AG09319 (cell line): ENCODE results near the gene IRF2BP2.

Experiments used
- DNase-seq: peaks from one replicate; pipeline ENCODE4 v3.0.0-alpha.2; 2010; ENCODE audit warnings: low read depth; ENCODE audit errors: extremely low read depth
- CTCF ChIP-seq: IDR thresholded peaks from 2 replicates; pipeline ENCODE4 v1.5.1; 2011; ENCODE audit warnings: low read depth, mild to moderate bottlenecking, inconsistent platforms, low read length, moderate library complexity

The IRF2BP2 gene

GRCh38 chr1:234591131-234591530 is 18.8 kb downstream of the IRF2BP2 start:
- TF ChIP-seq CTCF, result no peak
- DNase-seq, result no peak

DNA sequence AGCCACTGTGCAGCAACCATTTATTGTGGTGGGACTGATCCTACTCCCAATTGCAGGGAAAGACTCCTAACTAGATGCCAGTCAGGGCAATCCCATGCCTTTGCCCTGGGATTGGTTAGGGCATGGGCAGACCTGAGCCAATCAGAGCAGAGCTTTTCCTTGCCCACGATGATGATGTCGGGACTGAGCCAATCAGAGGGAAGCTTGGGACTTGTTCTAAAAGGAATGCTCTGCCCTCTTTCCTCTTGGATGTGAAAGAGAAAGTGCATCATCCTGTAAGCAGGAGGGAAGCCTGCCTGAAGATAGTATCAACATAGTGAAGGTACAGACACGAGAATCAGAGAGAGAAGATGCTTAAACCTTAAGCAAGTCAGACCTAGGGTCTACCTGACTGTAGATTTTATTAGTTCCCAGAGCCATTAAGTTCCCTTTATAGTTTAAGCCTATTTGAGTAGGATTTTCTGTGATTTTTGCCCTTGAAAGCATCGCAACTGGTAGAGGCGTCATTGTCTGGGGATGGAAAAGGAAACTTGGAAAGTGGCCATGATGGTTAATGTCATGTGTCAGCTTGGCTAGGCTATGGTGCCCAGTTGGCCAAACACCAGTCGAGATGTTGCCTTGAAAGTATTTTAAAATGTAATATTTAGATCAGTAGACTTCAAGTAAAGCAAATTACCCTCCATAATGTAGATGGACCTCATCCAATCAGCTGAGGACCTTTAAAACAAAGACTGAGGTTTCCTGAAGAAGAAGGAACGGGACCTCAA is 19.9 kb downstream of the IRF2BP2 start:
- no peak for TF ChIP-seq CTCF
- DNase-seq, result no peak

- DNase-seq, result no peak
- no peak for TF ChIP-seq CTCF
Observed at GRCh38 chr1:234589064-234589800, 20.7 kb downstream of the IRF2BP2 start.

DNA sequence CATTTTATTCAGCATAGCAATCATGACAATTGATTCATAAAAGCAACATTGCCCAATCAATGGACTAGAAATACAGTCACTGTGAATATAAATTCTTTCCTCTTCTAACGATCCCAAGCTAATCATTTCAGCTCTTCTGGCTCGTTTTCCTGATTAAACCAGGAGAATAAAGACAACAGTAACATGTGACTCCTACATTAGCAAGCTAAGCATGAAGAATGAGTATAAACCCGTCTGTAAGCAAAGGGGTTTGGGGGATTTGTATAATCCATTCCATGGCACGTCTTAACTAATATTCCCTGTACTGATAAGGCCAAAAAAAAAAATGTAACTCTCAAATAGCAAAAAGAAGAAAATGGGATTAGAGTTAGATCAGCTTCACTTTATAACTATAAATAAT is 21.6 kb downstream of the IRF2BP2 start:
- DNase-seq, result no peak
- no peak for TF ChIP-seq CTCF

GRCh38 chr1:234586892-234587485 is 23.0 kb downstream of the IRF2BP2 start:
- no peak for DNase-seq
- no peak for TF ChIP-seq CTCF

DNA sequence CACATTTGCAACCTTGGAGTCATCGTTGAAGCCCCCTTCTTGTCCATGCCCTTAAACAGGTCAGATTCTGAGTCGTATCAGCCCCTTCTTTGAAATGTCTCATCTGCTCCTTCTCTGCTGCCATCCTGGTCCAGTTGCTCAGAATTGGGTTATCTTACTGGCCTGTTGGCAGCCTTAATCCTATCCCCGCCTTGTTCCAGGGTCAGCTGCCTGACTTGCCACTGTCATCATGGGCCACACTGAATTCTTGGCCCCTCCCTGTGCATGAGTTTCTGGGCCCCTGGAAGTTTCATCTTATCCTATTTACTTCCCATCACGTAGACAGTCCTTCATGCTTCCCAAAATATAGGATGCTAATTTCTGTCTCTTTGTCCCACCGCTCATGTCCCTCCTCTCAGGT is 23.7 kb downstream of the IRF2BP2 start:
- no peak for TF ChIP-seq CTCF
- no peak for DNase-seq
